Mesothelial cell of epicardium (in vitro differentiated cells): Measurements from ENCODE around the gene SPATC1L. TPM values are rescaled to one million over a fixed set of nuclear protein-coding genes. Genes with fewer than 3 reads are reported as not detected.
"Not testable (repeated sequence)": the region's sequence is repeated elsewhere in the genome, so short reads cannot be mapped to it uniquely, and the experiment has no call there.

Source experiments
- DNase-seq, 2 experiments: peaks; one replicate each; pipeline ENCODE4 v3.0.0; 2021; ENCODE audit warnings: low spot score in 2 of 2; ENCODE audit not compliant: unreplicated experiment in 2 of 2
- H3K27ac Mint-ChIP-seq: 2 replicates; pipeline ENCODE4 v1.8.0; 2021; ENCODE audit warnings: mixed read lengths
- H3K27me3 Mint-ChIP-seq: 2 replicates; pipeline ENCODE4 v1.8.0; 2021; ENCODE audit warnings: low read depth, mixed read lengths
- H3K36me3 Mint-ChIP-seq: 2 replicates; pipeline ENCODE4 v1.8.0; 2021; ENCODE audit warnings: mixed read lengths
- H3K4me1 Mint-ChIP-seq: 2 replicates; pipeline ENCODE4 v1.8.0; 2021; ENCODE audit warnings: mixed read lengths
- H3K4me3 Mint-ChIP-seq: 2 replicates; pipeline ENCODE4 v1.8.0; 2021; ENCODE audit warnings: mild to moderate bottlenecking, moderate library complexity, mixed read lengths
- H3K9me3 Mint-ChIP-seq: 2 replicates; pipeline ENCODE4 v1.8.0; 2021; ENCODE audit warnings: mixed read lengths
- CTCF ChIP-seq: fragments of 200-600 bp; sonication (generic); IDR thresholded peaks from one replicate; pipeline ENCODE4 v1.5.0; 2021; ENCODE audit warnings: antibody characterized with exemption; ENCODE audit not compliant: unreplicated experiment
- total RNA-seq: library from RNA; stranded (reverse); gene quantifications from 3 replicates; pipeline ENCODE4 v1.2.1, GENCODE V29; 2021

SPATC1L gene
- total RNA-seq, 1 donor from 2014 or later, result 28.1 TPM

- no peak for DNase-seq
- Mint-ChIP-seq H3K9me3 (no peaks in the 10 kb centered on the region), H3K27me3 (peaks cover 31% of the 10 kb centered on the region), H3K36me3 (no peaks in the 10 kb centered on the region), H3K4me3 (peak overlapping the region; percentile 58), H3K27ac (peak overlapping the region; percentile 27), H3K4me1 (peaks cover 35% of the 10 kb centered on the region)
- no peak for TF ChIP-seq CTCF
Observed at GRCh38 chr21:46141767-46142581, 42.3 kb downstream of the SPATC1L start.

GRCh38 chr21:46140352-46141003, 43.8 kb downstream of the SPATC1L start:
- DNase-seq, H3K9me3 Mint-ChIP-seq, H3K36me3 Mint-ChIP-seq: not testable (repeated sequence)
- H3K27me3 Mint-ChIP-seq, result peaks cover 31% of the 10 kb centered on the region
- H3K27ac Mint-ChIP-seq, result peak overlapping the region; percentile 0
- peaks cover 34% of the 10 kb centered on the region for H3K4me1 Mint-ChIP-seq
- peak overlapping the region; percentile 0 for H3K4me3 Mint-ChIP-seq

GRCh38 chr21:46139686-46140085, 44.6 kb downstream of the SPATC1L start:
- H3K36me3 Mint-ChIP-seq, result no peaks in the 10 kb centered on the region
- H3K4me3 Mint-ChIP-seq, result no peak overlapping the region
- TF ChIP-seq CTCF, result no peak
- peaks cover 31% of the 10 kb centered on the region for H3K27me3 Mint-ChIP-seq
- peaks cover 33% of the 10 kb centered on the region for H3K4me1 Mint-ChIP-seq
- H3K27ac Mint-ChIP-seq, result no peak overlapping the region
- no peak for DNase-seq
- no peaks in the 10 kb centered on the region for H3K9me3 Mint-ChIP-seq

GRCh38 chr21:46138383-46138970, 45.8 kb downstream of the SPATC1L start:
- peaks cover 25% of the 10 kb centered on the region for H3K4me1 Mint-ChIP-seq
- no peak overlapping the region for H3K27ac Mint-ChIP-seq
- H3K9me3 Mint-ChIP-seq, result no peaks in the 10 kb centered on the region
- no peaks in the 10 kb centered on the region for H3K36me3 Mint-ChIP-seq
- H3K27me3 Mint-ChIP-seq, result peaks cover 31% of the 10 kb centered on the region
- H3K4me3 Mint-ChIP-seq, result no peak overlapping the region
- no peak for TF ChIP-seq CTCF
- DNase-seq, result no peak

- DNase-seq, result no peak
- peaks cover 31% of the 10 kb centered on the region for H3K27me3 Mint-ChIP-seq
- H3K4me1 Mint-ChIP-seq, result peaks cover 24% of the 10 kb centered on the region
- H3K36me3 Mint-ChIP-seq, result no peaks in the 10 kb centered on the region
- H3K9me3 Mint-ChIP-seq, result no peaks in the 10 kb centered on the region
- no peak overlapping the region for H3K4me3 Mint-ChIP-seq
- H3K27ac Mint-ChIP-seq, result no peak overlapping the region
- no peak for TF ChIP-seq CTCF
Observed at GRCh38 chr21:46137908-46138307, 46.4 kb downstream of the SPATC1L start.
